ENCODE measurements around the gene IPO5. TPM values are rescaled to one million over a fixed set of nuclear protein-coding genes. Genes with fewer than 3 reads are reported as not detected.

The IPO5 gene
- total RNA-seq, 1 experiment from 2014 or later, result 301 TPM

GRCh38 chr13:97921176-97921816 is 32.2 kb upstream of the IPO5 start:
- no peaks in the 10 kb centered on the region; the same call in 1 of the 2 replicates for H3K27me3 Mint-ChIP-seq (ENCODE audit: low read depth)
- ATAC-seq, result no peak
- H3K27ac Mint-ChIP-seq, result no peak overlapping the region
- H3K4me3 Mint-ChIP-seq, result no peak overlapping the region
- ChIA-PET CTCF (no interaction called here), POLR2A (no interaction called here)
- no peaks in the 10 kb centered on the region for H3K4me1 Mint-ChIP-seq
- no peak for DNase-seq (ENCODE audit: low spot score)
- H3K9me3 Mint-ChIP-seq, result peaks cover 9% of the 10 kb centered on the region
- H3K36me3 Mint-ChIP-seq, result no peaks in the 10 kb centered on the region
- no peak for TF ChIP-seq ATF1 (CRISPR knock-in tag; IDR thresholded peaks at IDR 0.05)
- TF ChIP-seq ZBTB43 (CRISPR knock-in tag; IDR thresholded peaks at IDR 0.05), result no peak
- TF ChIP-seq FOXP4 (CRISPR knock-in tag; IDR thresholded peaks at IDR 0.05), result no peak
- no peak for TF ChIP-seq JAZF1 (CRISPR knock-in tag; IDR thresholded peaks at IDR 0.05)
- no peak for TF ChIP-seq NFYB (CRISPR knock-in tag; conservative IDR thresholded peaks at IDR 0.05; ENCODE audit: low read depth)
- TF ChIP-seq MYBL2 (CRISPR knock-in tag; IDR thresholded peaks at IDR 0.05), result no peak
- no peak for TF ChIP-seq JUN (CRISPR knock-in tag; IDR thresholded peaks at IDR 0.05)
- no peak for TF ChIP-seq ZNF423 (CRISPR knock-in tag; IDR thresholded peaks at IDR 0.05)
- no peak for TF ChIP-seq ZNF263 (CRISPR knock-in tag; IDR thresholded peaks at IDR 0.05; ENCODE audit: low read depth)
- no peak for TF ChIP-seq IRF1 (CRISPR knock-in tag; IDR thresholded peaks at IDR 0.05)
- TF ChIP-seq USF2 (CRISPR knock-in tag; IDR thresholded peaks at IDR 0.05), result no peak
- no peak for TF ChIP-seq NFE2L1 (CRISPR knock-in tag; IDR thresholded peaks at IDR 0.05)
- TF ChIP-seq ZNF219 (CRISPR knock-in tag; IDR thresholded peaks at IDR 0.05; ENCODE audit: borderline replicate concordance), result no peak
- no peak for TF ChIP-seq ZMAT4 (CRISPR knock-in tag; IDR thresholded peaks at IDR 0.05)

GRCh38 chr13:97928301-97928700 is 25.2 kb upstream of the IPO5 start:
- Mint-ChIP-seq H3K27me3 (ENCODE audit: low read depth) (no peaks in the 10 kb centered on the region), H3K36me3 (no peaks in the 10 kb centered on the region), H3K9me3 (no peaks in the 10 kb centered on the region), H3K4me3 (no peak overlapping the region), H3K27ac (no peak overlapping the region), H3K4me1 (peaks cover 6% of the 10 kb centered on the region; the same call in 1 of the 2 replicates)
- ATAC-seq, result no peak
- DNase-seq (ENCODE audit: low spot score), result no peak
- ChIA-PET POLR2A (no interaction called here), CTCF (no interaction called here)
- TF ChIP-seq AFF4 (CRISPR knock-in tag; IDR thresholded peaks at IDR 0.05; ENCODE audit: borderline replicate concordance) (no peak), IRF2 (CRISPR knock-in tag; IDR thresholded peaks at IDR 0.05; ENCODE audit: borderline replicate concordance, low read depth) (no peak), ATF3 (CRISPR knock-in tag; conservative IDR thresholded peaks at IDR 0.05) (no peak), TEAD4 (CRISPR knock-in tag; IDR thresholded peaks at IDR 0.05) (no peak), ZNF138 (CRISPR knock-in tag; conservative IDR thresholded peaks at IDR 0.05) (no peak), STAT6 (CRISPR knock-in tag; conservative IDR thresholded peaks at IDR 0.05; ENCODE audit: low read depth) (no peak), MLX (CRISPR knock-in tag; IDR thresholded peaks at IDR 0.05) (no peak)

Measured in WTC11 (cell line).